Kidney (tissue), 14 donors: ENCODE measurements around the gene YAP1. TPM values are rescaled to one million over a fixed set of nuclear protein-coding genes. Genes with fewer than 3 reads are reported as not detected.

Experiments used
- DNase-seq, 5 donors: peaks; one replicate each; pipeline ENCODE4 v3.0.0-alpha.2; 2013 to 2020
- FAIRE-seq: peaks from 2 replicates; lab custom pipeline; 2012; peaks lifted over from hg19 to GRCh38; lab: Jason Lieb, UNC
- H3K27ac ChIP-seq, 2 donors: one replicate each; pipeline ENCODE4 v1.7.0; 2013; ENCODE audit warnings: low read depth in 2 of 2, low read length in 2 of 2, inconsistent platforms in 1 of 2
- H3K27me3 ChIP-seq: one replicate; pipeline ENCODE4 v1.7.1; 2013; ENCODE audit warnings: low read length, inconsistent platforms; ENCODE audit not compliant: control insufficient read depth, insufficient read depth
- H3K36me3 ChIP-seq, 3 donors: one replicate each; pipeline versions ENCODE4 v1.7.0 to v1.7.1; 2013; ENCODE audit warnings: low read length in 3 of 3, control low read depth in 1 of 3, inconsistent platforms in 1 of 3; ENCODE audit not compliant: insufficient read depth in 3 of 3, control insufficient read depth in 2 of 3
- H3K4me1 ChIP-seq, 3 donors: one replicate each; pipeline versions ENCODE4 v1.7.0 to v1.7.1; 2013; ENCODE audit warnings: low read length in 3 of 3, inconsistent platforms in 1 of 3, low read depth in 1 of 3; ENCODE audit not compliant: control insufficient read depth in 2 of 3, insufficient read depth in 2 of 3
- H3K4me3 ChIP-seq, 3 donors: one replicate each; pipeline versions ENCODE4 v1.7.0 to v1.8.1; 2013; ENCODE audit warnings: low read length in 3 of 3, control low read depth in 1 of 3, inconsistent platforms in 1 of 3
- H3K9ac ChIP-seq, 3 donors: one replicate each; pipeline versions ENCODE4 v1.7.0 to v1.7.1; 2013; ENCODE audit warnings: low read length in 3 of 3, control low read depth in 1 of 3, inconsistent platforms in 1 of 3
- H3K9me3 ChIP-seq, 3 donors: one replicate each; pipeline versions ENCODE4 v1.7.0 to v1.7.1; 2013; ENCODE audit warnings: low read length in 3 of 3, control low read depth in 1 of 3, inconsistent platforms in 1 of 3; ENCODE audit not compliant: control insufficient read depth in 2 of 3, insufficient read depth in 1 of 3
- intact Hi-C: fragments of 100-400 bp; cut with DNase I; formaldehyde crosslinking; loops from one replicate; pipeline ENCODE4 v1.11.1; 2022
- polyA plus RNA-seq: library from polyadenylated mRNA; stranded (reverse); fragments of 350-450 nt; fragmentation: Illumina TruSeq; extraction: RNeasy Lipid Tissue Mini Kit (QIAGEN cat#74804); gene quantifications from one replicate; pipeline ENCODE4 v1.2.3, GENCODE V29; 2014; ENCODE audit warnings: low read depth, low replicate concordance; ENCODE audit not compliant: insufficient read depth
- total RNA-seq: library from RNA; stranded (reverse); fragmentation: NEBNext Ultra II Directional; extraction: Animal tissue kit (Norgen Biotek cat#: 25700); gene quantifications from one replicate; pipeline ENCODE4 v1.2.1, GENCODE V29; 2021
- TF ChIP-seq, protein P1 (sequence below): IDR thresholded peaks from 3 replicates; pipeline ENCODE4 v1.5.1; 2012; ENCODE audit warnings: mild to moderate bottlenecking, moderate library complexity, borderline replicate concordance; ENCODE audit not compliant: insufficient read depth; ENCODE audit errors: extremely low read depth
- donor health status: control.
- donor health status: control.
- donor health status: control.
- donor health status: control.
- donor health status: control.
- donor health status: DM: yes; HTN: yes; CAD: no.
- donor health status: Normal renal cell carcinoma (clear cell type).

Gene YAP1
- total and polyA plus RNA-seq, 2 donors from 2014 or later = 21.5 to 106 TPM

DNA sequence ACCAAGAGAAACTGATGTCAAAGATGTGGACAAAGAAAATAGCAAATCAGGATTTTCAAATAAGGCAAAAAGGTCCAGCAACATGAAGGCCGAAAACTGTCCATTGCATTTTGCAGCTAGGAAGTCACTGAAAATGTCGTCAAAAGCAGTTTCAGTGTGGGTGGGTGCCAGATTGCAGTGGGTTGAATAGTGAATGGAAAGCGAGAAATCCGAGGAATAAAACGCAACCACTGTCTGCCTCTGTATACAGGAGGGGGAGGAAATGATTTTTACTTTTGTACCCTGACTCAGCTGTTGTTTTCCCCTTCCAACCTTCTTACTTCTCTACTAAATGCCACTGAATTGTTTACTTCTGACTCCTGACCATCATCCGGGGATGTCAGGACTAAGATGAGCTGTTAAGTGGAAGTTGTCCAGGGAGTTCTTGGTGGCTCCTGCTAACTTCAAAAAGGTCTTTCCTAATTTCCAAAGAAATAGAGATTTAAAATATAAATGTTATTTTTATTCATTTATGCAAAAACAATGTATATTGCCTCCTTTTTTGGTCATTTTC lies 142.2 kb downstream of the YAP1 start:
- Histone ChIP-seq H3K4me3 (no peak overlapping the region), H3K9me3 (no peaks in the 10 kb centered on the region), H3K36me3 (no peaks in the 10 kb centered on the region), H3K4me1 (no peaks in the 10 kb centered on the region), H3K27me3 (no peaks in the 10 kb centered on the region), H3K9ac (no peak overlapping the region), H3K27ac (no peak overlapping the region)
- DNase-seq (no peak), FAIRE-seq (no peak)
- TF ChIP-seq, protein P1, sequence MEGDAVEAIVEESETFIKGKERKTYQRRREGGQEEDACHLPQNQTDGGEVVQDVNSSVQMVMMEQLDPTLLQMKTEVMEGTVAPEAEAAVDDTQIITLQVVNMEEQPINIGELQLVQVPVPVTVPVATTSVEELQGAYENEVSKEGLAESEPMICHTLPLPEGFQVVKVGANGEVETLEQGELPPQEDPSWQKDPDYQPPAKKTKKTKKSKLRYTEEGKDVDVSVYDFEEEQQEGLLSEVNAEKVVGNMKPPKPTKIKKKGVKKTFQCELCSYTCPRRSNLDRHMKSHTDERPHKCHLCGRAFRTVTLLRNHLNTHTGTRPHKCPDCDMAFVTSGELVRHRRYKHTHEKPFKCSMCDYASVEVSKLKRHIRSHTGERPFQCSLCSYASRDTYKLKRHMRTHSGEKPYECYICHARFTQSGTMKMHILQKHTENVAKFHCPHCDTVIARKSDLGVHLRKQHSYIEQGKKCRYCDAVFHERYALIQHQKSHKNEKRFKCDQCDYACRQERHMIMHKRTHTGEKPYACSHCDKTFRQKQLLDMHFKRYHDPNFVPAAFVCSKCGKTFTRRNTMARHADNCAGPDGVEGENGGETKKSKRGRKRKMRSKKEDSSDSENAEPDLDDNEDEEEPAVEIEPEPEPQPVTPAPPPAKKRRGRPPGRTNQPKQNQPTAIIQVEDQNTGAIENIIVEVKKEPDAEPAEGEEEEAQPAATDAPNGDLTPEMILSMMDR = no peak
- intact Hi-C loops = no loop called here

DNA sequence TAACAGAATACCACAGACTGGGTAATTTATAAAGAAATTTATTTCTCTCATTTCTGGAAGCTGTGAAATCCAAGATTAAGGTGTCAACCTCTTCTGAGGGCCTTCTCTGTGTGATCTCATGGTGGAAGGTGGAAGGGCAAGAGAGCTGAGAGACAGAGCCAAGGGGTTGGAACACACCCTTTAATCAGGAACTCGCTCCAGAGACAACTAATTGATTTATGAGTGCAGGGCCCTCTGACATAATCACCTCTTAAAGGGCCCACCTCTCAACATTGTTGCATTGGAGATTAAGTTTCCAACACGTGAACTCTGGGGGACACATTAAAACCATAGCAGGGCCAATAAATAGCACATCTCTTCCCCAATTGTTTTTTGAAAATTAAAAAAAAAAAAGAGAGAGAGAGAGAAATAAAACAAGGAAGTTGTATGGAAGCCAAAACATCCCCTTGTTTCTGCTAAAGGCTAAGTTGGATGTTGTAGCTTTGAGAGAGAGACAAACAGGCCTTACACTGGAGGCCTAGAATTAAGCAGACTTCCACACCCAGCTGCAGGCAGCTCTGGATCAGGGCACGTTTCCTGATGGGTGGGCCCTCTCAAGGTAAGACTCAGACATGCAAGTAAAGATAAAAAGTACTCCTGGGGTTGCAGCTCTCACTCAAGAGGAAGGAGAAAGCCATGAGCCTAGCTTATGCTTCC lies 142.9 kb downstream of the YAP1 start:
- no peaks in the 10 kb centered on the region for H3K36me3 ChIP-seq
- no peak overlapping the region for H3K27ac ChIP-seq
- FAIRE-seq = no peak
- H3K27me3 ChIP-seq = no peaks in the 10 kb centered on the region
- H3K9ac ChIP-seq = no peak overlapping the region
- H3K4me3 ChIP-seq = no peak overlapping the region
- TF ChIP-seq, protein P1 = no peak
- no peaks in the 10 kb centered on the region for H3K4me1 ChIP-seq
- H3K9me3 ChIP-seq = no peaks in the 10 kb centered on the region
- DNase-seq = no peak
- intact Hi-C loops = no loop called here

- Histone ChIP-seq H3K4me3 (no peak overlapping the region), H3K9me3 (no peaks in the 10 kb centered on the region), H3K4me1 (no peaks in the 10 kb centered on the region), H3K27me3 (no peaks in the 10 kb centered on the region), H3K27ac (no peak overlapping the region), H3K36me3 (no peaks in the 10 kb centered on the region), H3K9ac (no peak overlapping the region)
- no peak for FAIRE-seq
- TF ChIP-seq, protein P1 = peak; percentile 29
- intact Hi-C loops = no loop called here
- no peak for DNase-seq
Observed at GRCh38 chr11:102254047-102254446, 143.8 kb downstream of the YAP1 start.

- no peaks in the 10 kb centered on the region for H3K36me3 ChIP-seq
- no peaks in the 10 kb centered on the region for H3K9me3 ChIP-seq
- H3K4me1 ChIP-seq = no peaks in the 10 kb centered on the region
- intact Hi-C loops = no loop called here
- FAIRE-seq (no peak), DNase-seq (no peak)
- H3K27ac ChIP-seq = no peak overlapping the region
- H3K9ac ChIP-seq = no peak overlapping the region
- TF ChIP-seq, protein P1 = no peak
- no peaks in the 10 kb centered on the region for H3K27me3 ChIP-seq
- H3K4me3 ChIP-seq = no peak overlapping the region
Observed at GRCh38 chr11:102256251-102256650, 146.0 kb downstream of the YAP1 start.
